Liver (tissue), 9 donors: ENCODE measurements around the gene SLC25A21. TPM values are rescaled to one million over a fixed set of nuclear protein-coding genes. Genes with fewer than 3 reads are reported as not detected.
"Not testable (repeated sequence)": the region's sequence is repeated elsewhere in the genome, so short reads cannot be mapped to it uniquely, and the experiment has no call there.

Experiments used
- DNase-seq: peaks from one replicate; pipeline ENCODE4 v3.0.0-alpha.2; 2017; ENCODE audit warnings: low spot score
- H3K27ac ChIP-seq, 2 donors: one replicate each; pipeline ENCODE4 v1.7.0; 2013; ENCODE audit warnings: inconsistent platforms in 2 of 2, low read length in 2 of 2, control low read depth in 1 of 2, low read depth in 1 of 2, mild to moderate bottlenecking in 1 of 2
- H3K27me3 ChIP-seq, 4 donors: one replicate each; pipeline versions ENCODE4 v1.6.1 to v1.7.0; 2013; ENCODE audit warnings: low read length in 3 of 4, inconsistent platforms in 1 of 4, mild to moderate bottlenecking in 1 of 4, moderate library complexity in 1 of 4; ENCODE audit not compliant: control insufficient read depth in 4 of 4, insufficient read depth in 4 of 4
- H3K36me3 ChIP-seq, 4 donors: one replicate each; pipeline versions ENCODE4 v1.6.1 to v1.7.0; 2013; ENCODE audit warnings: low read length in 3 of 4, mild to moderate bottlenecking in 3 of 4, low read depth in 1 of 4, moderate library complexity in 1 of 4; ENCODE audit not compliant: control insufficient read depth in 4 of 4, insufficient read depth in 3 of 4
- H3K4me1 ChIP-seq, 4 donors: one replicate each; pipeline versions ENCODE4 v1.6.1 to v1.7.0; 2013; ENCODE audit warnings: low read length in 3 of 4, mild to moderate bottlenecking in 3 of 4, moderate library complexity in 1 of 4; ENCODE audit not compliant: control insufficient read depth in 4 of 4, insufficient read depth in 4 of 4
- H3K4me3 ChIP-seq, 3 donors: one replicate each; pipeline versions ENCODE4 v1.6.1 to v1.7.0; 2013; ENCODE audit warnings: low read length in 3 of 3, control low read depth in 1 of 3, low read depth in 1 of 3, mild to moderate bottlenecking in 1 of 3
- H3K9ac ChIP-seq, 2 donors: one replicate each; pipeline ENCODE4 v1.7.0; 2013; ENCODE audit warnings: low read length in 2 of 2, mild to moderate bottlenecking in 2 of 2, moderate library complexity in 2 of 2, control low read depth in 1 of 2, low read depth in 1 of 2
- H3K9me3 ChIP-seq, 4 donors: one replicate each; pipeline versions ENCODE4 v1.6.1 to v1.7.0; 2013; ENCODE audit warnings: low read length in 3 of 4; ENCODE audit not compliant: control insufficient read depth in 4 of 4
- ATF3 ChIP-seq: IDR thresholded peaks from 2 replicates; pipeline ENCODE4 v1.6.1; 2016; ENCODE audit warnings: antibody characterized with exemption
- EGR1 ChIP-seq, 2 donors: IDR thresholded peaks; 2 replicates each; pipeline ENCODE4 v1.6.1; 2016 to 2018; ENCODE audit warnings: antibody characterized with exemption in 2 of 2, low read depth in 2 of 2
- FOXA2 ChIP-seq: IDR thresholded peaks from 2 replicates; pipeline ENCODE4 v1.6.1; 2016; ENCODE audit warnings: antibody characterized with exemption
- GABPA ChIP-seq, 2 donors: IDR thresholded peaks in 1 of 2; conservative IDR thresholded peaks in 1 of 2; 2 replicates each; pipeline ENCODE4 v1.6.1; 2016; ENCODE audit warnings: antibody characterized with exemption in 2 of 2, mild to moderate bottlenecking in 1 of 2, moderate library complexity in 1 of 2
- HNF4A ChIP-seq, 2 donors: conservative IDR thresholded peaks; 2 replicates each; pipeline ENCODE4 v1.6.1; 2016; ENCODE audit warnings: antibody characterized with exemption in 2 of 2, mild to moderate bottlenecking in 2 of 2
- HNF4G ChIP-seq: IDR thresholded peaks from 2 replicates; pipeline ENCODE4 v1.6.1; 2016; ENCODE audit warnings: antibody characterized with exemption
- JUND ChIP-seq, 2 donors: IDR thresholded peaks; 2 replicates each; pipeline ENCODE4 v1.6.1; 2016; ENCODE audit warnings: antibody characterized with exemption in 2 of 2
- MAX ChIP-seq: IDR thresholded peaks from 2 replicates; pipeline ENCODE4 v1.6.1; 2016; ENCODE audit warnings: antibody characterized with exemption
- NR2F2 ChIP-seq: IDR thresholded peaks from 2 replicates; pipeline ENCODE4 v1.6.1; 2016; ENCODE audit warnings: antibody characterized with exemption
- RAD21 ChIP-seq, 2 donors: IDR thresholded peaks; 2 replicates each; pipeline ENCODE4 v1.6.1; 2016; ENCODE audit warnings: antibody characterized with exemption in 2 of 2, mild to moderate bottlenecking in 2 of 2
- REST ChIP-seq: IDR thresholded peaks from 2 replicates; pipeline ENCODE4 v1.6.1; 2016; ENCODE audit warnings: antibody characterized with exemption, mild to moderate bottlenecking
- SP1 ChIP-seq: IDR thresholded peaks from 2 replicates; pipeline ENCODE4 v1.6.1; 2018; ENCODE audit warnings: antibody characterized with exemption, mild to moderate bottlenecking
- TAF1 ChIP-seq: conservative IDR thresholded peaks from 2 replicates; pipeline ENCODE4 v1.6.1; 2016; ENCODE audit warnings: antibody characterized with exemption, mild to moderate bottlenecking
- YY1 ChIP-seq: IDR thresholded peaks from 2 replicates; pipeline ENCODE4 v1.6.1; 2016; ENCODE audit warnings: antibody characterized with exemption, mild to moderate bottlenecking
- ZBTB33 ChIP-seq: IDR thresholded peaks from 2 replicates; pipeline ENCODE4 v1.6.1; 2016; ENCODE audit warnings: antibody characterized with exemption
- WGBS: extraction: QIAGEN DNeasy Blood & Tissue Kit; methylation state at CpG from one replicate; pipeline ENCODE4 v1.1.7; 2013; 5-methylcytosine and 5-hydroxymethylcytosine counted together
- polyA plus RNA-seq, 2 donors: library from polyadenylated mRNA; stranded (reverse) in 1 of 2; unstranded in 1 of 2; fragments of 200-250 nt in 1 of 2; fragments of >200 nt in 1 of 2; fragmentation: Nextera tagmentation in 1 of 2; extraction: Ambion mirVana in 1 of 2; gene quantifications; one replicate each; pipeline versions ENCODE4 v1.2.1 to v1.2.3, GENCODE V29; 2013 to 2015
- total RNA-seq, 2 donors: library from RNA; depleted of rRNA; stranded (reverse); fragments of >200 nt; gene quantifications; one replicate each; pipeline ENCODE4 v1.2.3, GENCODE V29; 2014
- donor health status: healthy.
- donor health status: healthy.
- donor health status: healthy.
- donor health status: healthy.
- donor health status: healthy.

The SLC25A21 gene
- total and polyA plus RNA-seq, 4 donors, result 0.13 to 24.3 (median 0.23) TPM

GRCh38 chr14:37167151-37168047 lies 5.0 kb downstream of the SLC25A21 start (continued):
- no peak for TF ChIP-seq ATF3
- no peak for TF ChIP-seq GABPA (IDR thresholded peaks at IDR 0.05 in 1 of 2, conservative IDR thresholded peaks at IDR 0.05 in 1 of 2)
- TF ChIP-seq HNF4A (conservative IDR thresholded peaks at IDR 0.05), result no peak
- TF ChIP-seq EGR1 (IDR thresholded peaks at IDR 0.05; ENCODE audit: low read depth in 2 of 2), result no peak
- TF ChIP-seq JUND (IDR thresholded peaks at IDR 0.05), result no peak
- no peak for TF ChIP-seq TAF1

GRCh38 chr14:37165794-37166193 lies 6.6 kb downstream of the SLC25A21 start:
- H3K9ac ChIP-seq, result no peak overlapping the region
- no peak for TF ChIP-seq TAF1
- no peak for TF ChIP-seq REST
- no peak for TF ChIP-seq JUND (IDR thresholded peaks at IDR 0.05)
- no peak for TF ChIP-seq HNF4A (conservative IDR thresholded peaks at IDR 0.05)
- no peak for TF ChIP-seq SP1
- TF ChIP-seq EGR1 (IDR thresholded peaks at IDR 0.05; ENCODE audit: low read depth in 2 of 2), result no peak
- TF ChIP-seq FOXA2, result no peak
- no peaks in the 10 kb centered on the region for H3K36me3 ChIP-seq
- H3K27ac ChIP-seq, result no peak overlapping the region
- H3K9me3 ChIP-seq, result peaks cover 0 to 2% (median 0%) of the 10 kb centered on the region in 4 donors
- H3K4me3 ChIP-seq, result no peak overlapping the region
- no peaks in the 10 kb centered on the region for H3K27me3 ChIP-seq
- WGBS, result 86% methylated on average over 3 of the region's 3 CpGs
- DNase-seq, result no peak
- no peaks in the 10 kb centered on the region for H3K4me1 ChIP-seq

GRCh38 chr14:37162307-37162706 lies 10.1 kb downstream of the SLC25A21 start:
- not testable (repeated sequence) for H3K4me1 ChIP-seq, H3K36me3 ChIP-seq, H3K9ac ChIP-seq, H3K9me3 ChIP-seq, H3K27me3 ChIP-seq, H3K4me3 ChIP-seq, DNase-seq, H3K27ac ChIP-seq
- 57% methylated on average over 1 of the region's 2 CpGs for WGBS

GRCh38 chr14:37157987-37158386 lies 14.4 kb downstream of the SLC25A21 start:
- TF ChIP-seq RAD21 (IDR thresholded peaks at IDR 0.05) (no peak), GABPA (IDR thresholded peaks at IDR 0.05 in 1 of 2, conservative IDR thresholded peaks at IDR 0.05 in 1 of 2) (no peak), ZBTB33 (no peak), REST (no peak), MAX (no peak), YY1 (no peak), FOXA2 (no peak), HNF4G (no peak), EGR1 (IDR thresholded peaks at IDR 0.05; ENCODE audit: low read depth in 2 of 2) (no peak), NR2F2 (no peak)
- peaks cover 0 to 2% (median 0%) of the 10 kb centered on the region in 4 donors for H3K9me3 ChIP-seq
- no peak overlapping the region for H3K27ac ChIP-seq
- peaks cover 0 to 2% (median 0%) of the 10 kb centered on the region in 4 donors for H3K36me3 ChIP-seq
- H3K9ac ChIP-seq, result no peak overlapping the region
- no peaks in the 10 kb centered on the region for H3K27me3 ChIP-seq
- H3K4me3 ChIP-seq, result no peak overlapping the region
- no peak for DNase-seq
- 85% methylated on average over 2 of the region's 2 CpGs for WGBS
- no peaks in the 10 kb centered on the region for H3K4me1 ChIP-seq
